ENCODE data around the gene CNTN5. TPM values are rescaled to one million over a fixed set of nuclear protein-coding genes. Genes with fewer than 3 reads are reported as not detected.

CNTN5 gene
- total RNA-seq, 1 donor from 2014 or later, result 17.7 TPM

- Mint-ChIP-seq H3K4me3 (no peak overlapping the region), H3K27ac (no peak overlapping the region), H3K27me3 (ENCODE audit: low read depth) (no peaks in the 10 kb centered on the region), H3K9me3 (peaks cover 20% of the 10 kb centered on the region), H3K4me1 (peaks cover 2% of the 10 kb centered on the region), H3K36me3 (no peaks in the 10 kb centered on the region)
- no peak for DNase-seq (ENCODE audit: low spot score in 2 of 2, unreplicated experiment in 2 of 2)
- TF ChIP-seq CTCF (IDR thresholded peaks at IDR 0.05; ENCODE audit: unreplicated experiment), result no peak
Observed at GRCh38 chr11:100188137-100188783, 1167.5 kb downstream of the CNTN5 start.

DNA sequence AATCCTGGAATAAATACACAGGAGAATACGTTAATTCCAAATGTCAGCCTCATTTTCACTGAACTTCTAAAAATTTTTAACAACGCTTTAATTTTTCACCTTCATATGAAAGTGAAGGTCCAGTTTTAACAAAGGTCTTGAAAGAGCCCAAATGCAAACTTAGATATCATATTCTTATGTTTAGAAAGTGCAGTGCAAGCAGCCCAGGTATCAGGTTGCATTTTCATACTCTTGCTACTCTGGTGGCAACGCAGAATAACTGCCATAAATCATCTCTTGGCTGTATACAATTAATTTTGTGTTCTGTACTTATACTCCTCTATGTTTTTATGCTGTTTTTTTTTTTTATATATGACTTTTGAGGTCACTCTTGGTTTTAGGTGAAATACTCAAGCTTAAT lies 1169.6 kb downstream of the CNTN5 start:
- Mint-ChIP-seq H3K36me3 (no peaks in the 10 kb centered on the region), H3K4me3 (no peak overlapping the region), H3K27ac (no peak overlapping the region), H3K9me3 (peaks cover 13% of the 10 kb centered on the region), H3K27me3 (ENCODE audit: low read depth) (no peaks in the 10 kb centered on the region), H3K4me1 (peaks cover 2% of the 10 kb centered on the region)
- TF ChIP-seq CTCF (IDR thresholded peaks at IDR 0.05; ENCODE audit: unreplicated experiment), result no peak
- DNase-seq (ENCODE audit: low spot score in 2 of 2, unreplicated experiment in 2 of 2), result no peak

DNA sequence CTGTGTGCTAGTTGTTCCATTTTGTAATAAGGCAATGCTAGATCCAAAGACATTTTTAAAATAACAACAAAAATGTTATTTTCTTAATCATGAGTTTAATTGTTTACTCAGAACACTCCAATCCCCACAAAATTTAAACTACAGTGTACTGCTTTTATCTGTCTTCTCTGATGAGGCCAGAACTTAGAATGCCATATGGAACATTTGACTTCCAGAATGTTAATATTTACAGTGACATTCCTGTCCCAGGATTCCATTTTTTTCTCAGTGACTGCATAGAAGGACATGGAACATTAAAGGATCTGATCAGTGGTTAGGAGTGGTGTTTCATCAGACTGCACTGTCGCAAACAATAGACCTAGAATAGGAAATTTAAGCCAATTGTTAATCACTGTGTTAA lies 1171.4 kb downstream of the CNTN5 start:
- no peak for TF ChIP-seq CTCF (IDR thresholded peaks at IDR 0.05; ENCODE audit: unreplicated experiment)
- Mint-ChIP-seq H3K27ac (no peak overlapping the region), H3K4me3 (no peak overlapping the region), H3K36me3 (no peaks in the 10 kb centered on the region), H3K27me3 (ENCODE audit: low read depth) (no peaks in the 10 kb centered on the region), H3K9me3 (peaks cover 10% of the 10 kb centered on the region), H3K4me1 (peaks cover 2% of the 10 kb centered on the region)
- no peak for DNase-seq (ENCODE audit: low spot score in 2 of 2, unreplicated experiment in 2 of 2)

- Mint-ChIP-seq H3K4me1 (peaks cover 15% of the 10 kb centered on the region), H3K4me3 (no peak overlapping the region), H3K27me3 (ENCODE audit: low read depth) (no peaks in the 10 kb centered on the region), H3K9me3 (no peaks in the 10 kb centered on the region), H3K27ac (peak overlapping the region; percentile 21), H3K36me3 (no peaks in the 10 kb centered on the region)
- TF ChIP-seq CTCF (IDR thresholded peaks at IDR 0.05; ENCODE audit: unreplicated experiment), result no peak
- no peak for DNase-seq (ENCODE audit: low spot score in 2 of 2, unreplicated experiment in 2 of 2)
Observed at GRCh38 chr11:100203789-100204188, 1183.0 kb downstream of the CNTN5 start.

- no peak for DNase-seq (ENCODE audit: low spot score in 2 of 2, unreplicated experiment in 2 of 2)
- no peaks in the 10 kb centered on the region for H3K9me3 Mint-ChIP-seq
- no peaks in the 10 kb centered on the region for H3K27me3 Mint-ChIP-seq (ENCODE audit: low read depth)
- no peak overlapping the region for H3K4me3 Mint-ChIP-seq
- TF ChIP-seq CTCF (IDR thresholded peaks at IDR 0.05; ENCODE audit: unreplicated experiment), result no peak
- peaks cover 15% of the 10 kb centered on the region for H3K4me1 Mint-ChIP-seq
- no peak overlapping the region for H3K27ac Mint-ChIP-seq
- no peaks in the 10 kb centered on the region for H3K36me3 Mint-ChIP-seq
Observed at GRCh38 chr11:100205926-100206325, 1185.2 kb downstream of the CNTN5 start.

DNA sequence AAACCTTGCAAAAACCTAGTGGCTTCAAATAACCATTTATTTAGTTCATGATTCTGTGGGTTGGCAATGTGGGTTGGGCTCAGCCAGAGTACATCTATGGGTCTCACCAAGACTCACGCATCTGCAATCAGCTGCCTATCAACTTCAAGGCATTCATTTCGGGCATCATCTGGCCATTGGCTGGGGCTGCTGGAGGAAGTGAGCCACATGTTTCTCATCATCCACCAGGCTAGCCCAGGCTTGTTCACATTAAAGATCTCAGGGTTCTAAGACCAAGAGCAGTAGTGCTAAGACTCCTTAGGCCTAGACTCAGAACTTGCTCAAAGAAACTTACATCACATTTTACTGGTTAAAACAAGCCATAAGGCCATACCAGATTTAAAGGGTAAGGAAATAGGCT lies 1187.5 kb downstream of the CNTN5 start:
- Mint-ChIP-seq H3K27me3 (ENCODE audit: low read depth) (no peaks in the 10 kb centered on the region), H3K4me3 (no peak overlapping the region), H3K4me1 (peaks cover 13% of the 10 kb centered on the region), H3K27ac (no peak overlapping the region), H3K36me3 (no peaks in the 10 kb centered on the region), H3K9me3 (no peaks in the 10 kb centered on the region)
- TF ChIP-seq CTCF (IDR thresholded peaks at IDR 0.05; ENCODE audit: unreplicated experiment), result no peak
- DNase-seq (ENCODE audit: low spot score in 2 of 2, unreplicated experiment in 2 of 2), result no peak
